Fibroblast of villous mesenchyme (primary cell): Measurements from ENCODE around the gene UBE3C. TPM values are rescaled to one million over a fixed set of nuclear protein-coding genes. Genes with fewer than 3 reads are reported as not detected.

ENCODE experiments used
- DNase-seq: peaks from one replicate; pipeline ENCODE4 v3.0.0-alpha.2; 2010; ENCODE audit warnings: low read depth
- H3K4me3 ChIP-seq: 2 replicates; pipeline ENCODE4 v1.5.1; 2011; ENCODE audit warnings: low read depth, mild to moderate bottlenecking, low read length
- total RNA-seq: library from RNA; depleted of rRNA; stranded (reverse); fragments of >200 nt; gene quantifications from 2 replicates; pipeline ENCODE4 v1.2.3, GENCODE V29; 2012
- TF ChIP-seq, protein P1 (sequence below): IDR thresholded peaks from 2 replicates; pipeline ENCODE4 v1.5.1; 2012; ENCODE audit warnings: low read depth, mild to moderate bottlenecking, low read length; ENCODE audit not compliant: insufficient read depth

UBE3C gene
- total RNA-seq, 1 donor = 150 TPM

DNA sequence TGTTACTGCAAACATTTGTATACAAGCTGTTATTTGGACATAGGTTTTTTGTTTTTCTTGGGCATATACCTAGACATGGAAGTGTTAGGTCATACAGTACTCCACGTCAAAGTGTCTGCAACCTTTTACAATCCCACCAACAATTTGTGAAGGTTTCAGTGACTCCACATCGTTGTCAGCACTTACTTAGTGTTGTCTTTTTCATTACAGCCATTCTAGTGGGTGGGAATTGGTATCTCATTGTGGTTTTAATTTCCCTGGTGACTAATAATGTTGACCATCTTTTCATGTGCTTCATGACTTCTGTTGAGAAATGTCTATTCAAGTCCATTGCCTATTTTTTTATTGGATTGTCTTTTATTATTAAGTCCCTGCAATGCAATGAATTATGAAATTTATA, 95.0 kb downstream of the UBE3C start:
- H3K4me3 ChIP-seq = no peak overlapping the region
- peak; percentile 54 for DNase-seq
- TF ChIP-seq, protein P1, sequence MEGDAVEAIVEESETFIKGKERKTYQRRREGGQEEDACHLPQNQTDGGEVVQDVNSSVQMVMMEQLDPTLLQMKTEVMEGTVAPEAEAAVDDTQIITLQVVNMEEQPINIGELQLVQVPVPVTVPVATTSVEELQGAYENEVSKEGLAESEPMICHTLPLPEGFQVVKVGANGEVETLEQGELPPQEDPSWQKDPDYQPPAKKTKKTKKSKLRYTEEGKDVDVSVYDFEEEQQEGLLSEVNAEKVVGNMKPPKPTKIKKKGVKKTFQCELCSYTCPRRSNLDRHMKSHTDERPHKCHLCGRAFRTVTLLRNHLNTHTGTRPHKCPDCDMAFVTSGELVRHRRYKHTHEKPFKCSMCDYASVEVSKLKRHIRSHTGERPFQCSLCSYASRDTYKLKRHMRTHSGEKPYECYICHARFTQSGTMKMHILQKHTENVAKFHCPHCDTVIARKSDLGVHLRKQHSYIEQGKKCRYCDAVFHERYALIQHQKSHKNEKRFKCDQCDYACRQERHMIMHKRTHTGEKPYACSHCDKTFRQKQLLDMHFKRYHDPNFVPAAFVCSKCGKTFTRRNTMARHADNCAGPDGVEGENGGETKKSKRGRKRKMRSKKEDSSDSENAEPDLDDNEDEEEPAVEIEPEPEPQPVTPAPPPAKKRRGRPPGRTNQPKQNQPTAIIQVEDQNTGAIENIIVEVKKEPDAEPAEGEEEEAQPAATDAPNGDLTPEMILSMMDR = no peak

DNA sequence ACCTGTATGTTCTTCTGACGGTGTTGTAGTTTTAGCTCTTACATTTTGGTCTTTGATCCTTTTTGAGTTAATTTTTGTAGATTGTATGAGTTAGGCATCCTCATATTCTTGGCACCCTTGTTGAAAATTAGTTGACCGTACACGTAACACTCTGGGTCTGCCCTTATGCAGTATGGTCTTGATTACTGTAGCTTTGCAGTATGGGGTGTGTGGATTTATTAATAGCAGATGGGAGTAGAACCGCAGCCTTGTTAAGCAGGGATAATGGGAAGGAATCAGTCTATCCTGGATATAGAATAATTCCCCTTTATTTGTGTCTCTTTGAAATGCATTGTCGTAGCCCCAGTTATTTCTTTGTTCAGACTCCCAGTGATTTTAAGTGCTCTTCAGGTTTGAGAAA, 95.5 kb downstream of the UBE3C start:
- no peak overlapping the region for H3K4me3 ChIP-seq
- TF ChIP-seq, protein P1 = no peak
- peak; percentile 52 for DNase-seq

DNA sequence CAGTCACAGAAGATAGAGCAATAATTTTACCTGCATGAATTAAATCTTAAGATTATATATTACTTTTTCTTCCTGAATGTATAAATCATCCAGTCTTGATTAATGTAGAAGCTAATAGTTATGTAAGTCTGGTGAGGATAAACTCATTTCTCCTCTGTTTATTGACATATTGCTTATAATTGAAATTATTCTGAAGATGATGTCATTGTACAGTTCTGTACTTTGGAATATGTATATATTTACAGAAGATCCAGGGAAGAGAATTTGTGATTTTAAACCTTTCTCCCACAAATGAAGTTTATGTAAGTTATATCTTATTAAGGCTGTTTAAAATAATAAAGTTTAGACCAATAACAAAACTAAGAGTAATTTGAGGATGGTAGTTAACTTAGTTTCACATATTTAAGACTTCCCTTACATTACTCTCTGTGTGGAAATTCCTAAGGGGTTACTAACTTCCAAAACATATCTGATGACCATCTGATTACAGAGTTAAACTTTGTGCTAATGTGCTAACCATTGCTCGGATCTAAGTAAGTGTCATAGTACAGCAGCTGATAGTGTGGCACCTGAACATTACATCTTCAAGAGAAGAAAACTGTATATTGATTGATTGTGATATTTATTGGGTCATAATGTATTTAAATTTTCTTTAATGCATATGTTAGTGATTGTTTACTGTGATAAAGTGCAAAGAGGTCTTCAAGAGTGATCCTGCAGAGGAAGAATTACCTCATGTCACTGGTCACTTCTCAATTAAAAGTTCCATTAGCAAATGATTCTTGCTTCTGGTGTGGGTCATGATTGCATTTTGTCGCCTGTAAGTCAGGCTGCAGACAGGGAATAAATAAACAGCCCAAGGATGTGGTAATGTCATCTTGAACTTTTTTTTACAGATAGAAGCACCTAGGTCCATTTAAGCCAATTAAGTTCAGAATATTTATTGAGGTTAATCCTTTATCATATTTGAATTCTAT, 96.9 kb downstream of the UBE3C start:
- peak; percentile 70 for DNase-seq
- TF ChIP-seq, protein P1 = no peak
- no peak overlapping the region for H3K4me3 ChIP-seq

DNA sequence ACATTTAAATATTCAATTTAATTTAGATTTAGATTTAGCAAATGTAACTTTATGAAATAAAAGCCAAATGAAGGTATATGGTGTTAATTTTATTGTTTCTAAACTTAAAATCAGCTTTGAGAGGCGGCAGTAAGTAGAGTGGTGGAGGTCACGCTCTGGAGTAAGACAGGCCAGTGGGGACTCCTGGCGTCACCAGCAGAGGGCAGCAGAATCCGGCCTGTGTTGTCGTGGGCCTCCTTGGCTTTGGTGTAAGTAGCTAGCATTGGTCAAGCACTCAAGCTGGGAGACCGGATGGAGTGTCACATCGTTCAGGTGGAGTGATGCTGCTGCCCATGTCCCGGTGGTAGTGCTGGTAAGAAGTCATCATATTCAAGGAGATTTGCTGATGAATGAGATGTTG, 99.4 kb downstream of the UBE3C start:
- DNase-seq = no peak
- H3K4me3 ChIP-seq = no peak overlapping the region
- TF ChIP-seq, protein P1 = no peak

DNA sequence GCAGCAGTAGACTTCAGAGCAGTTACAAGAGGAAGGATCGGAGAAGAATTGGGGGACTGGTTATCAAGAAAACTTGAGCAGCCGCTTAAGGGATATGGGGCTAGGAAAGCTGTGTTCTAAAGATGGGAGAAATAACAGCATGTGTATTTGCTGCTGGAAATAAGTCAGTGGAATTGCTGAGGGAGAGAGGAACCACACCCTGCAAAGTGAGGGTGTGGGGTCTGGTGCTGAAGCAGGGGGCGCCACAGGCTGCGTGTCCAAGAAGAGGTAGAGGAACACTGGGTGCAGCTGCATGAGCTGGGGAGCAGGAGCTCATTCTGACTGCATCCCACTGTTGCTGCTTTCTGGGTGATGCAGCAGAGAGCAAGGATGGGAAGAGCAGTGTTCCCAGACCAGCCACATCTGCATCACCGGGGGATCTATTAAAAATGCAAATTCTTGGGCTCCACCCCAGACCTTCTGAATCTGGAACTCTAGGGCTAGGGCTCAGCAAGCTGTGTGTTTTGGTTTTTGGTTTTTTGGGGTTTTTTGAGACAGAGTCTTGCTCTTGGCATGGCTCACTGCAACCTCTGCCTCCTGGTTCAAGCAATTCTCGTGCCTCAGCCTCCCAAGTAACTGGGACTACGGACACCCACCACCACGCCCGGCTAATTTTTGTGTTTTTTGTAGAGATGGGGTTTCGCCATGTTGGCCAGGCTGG, 101.0 kb downstream of the UBE3C start:
- TF ChIP-seq, protein P1 = no peak
- no peak for DNase-seq
- H3K4me3 ChIP-seq = no peak overlapping the region

DNA sequence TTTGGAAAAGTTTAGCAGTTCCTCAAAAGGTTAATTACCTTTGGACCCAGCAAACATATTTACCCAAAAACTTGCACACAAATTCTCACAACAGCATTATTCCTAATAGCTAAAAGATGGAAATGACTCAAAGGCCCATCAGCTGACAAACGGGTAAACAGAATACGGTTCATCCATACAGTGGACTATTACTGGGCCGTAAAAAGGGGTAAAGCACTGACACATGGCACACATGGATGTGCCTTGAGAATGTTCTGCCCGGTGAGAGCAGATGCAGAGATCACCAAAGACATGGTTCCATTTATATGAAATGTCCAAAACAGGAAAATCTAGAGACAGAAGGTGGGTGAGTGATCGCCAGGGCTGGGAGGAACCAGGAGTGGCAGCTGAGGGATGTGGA, 102.9 kb downstream of the UBE3C start:
- no peak for DNase-seq
- TF ChIP-seq, protein P1 = no peak
- no peak overlapping the region for H3K4me3 ChIP-seq
